T-helper 1 cell treated with Interleukin-12 subunit alpha and Interleukin-12 subunit beta and Interleukin-4 antibody, amounts not matched to agents 30 ng/mL and 1 ng/mL, for 36 hours (primary cell): ENCODE data around the gene DNM1. TPM values are rescaled to one million over a fixed set of nuclear protein-coding genes. Genes with fewer than 3 reads are reported as not detected.

ENCODE experiments used
- intact Hi-C: fragments of 100-400 bp; cut with micrococcal nuclease; formaldehyde crosslinking; loops from one replicate; pipeline ENCODE4 v1.15.1; 2024
- total RNA-seq: library from RNA; stranded (reverse); gene quantifications from 2 replicates; pipeline ENCODE4 v1.2.3, GENCODE V29; 2022

The DNM1 gene
- 0.37 and 0.49 TPM in 2 replicates for total RNA-seq

- intact Hi-C loops, result loop anchor here (1.0 to 5.0 kb wide), 8 partner anchors 12 to 908 kb away; partner anchors contain the start of genes BBLN, CIZ1, GOLGA2 and NAIF1
Measured at GRCh38 chr9:128203024-128203706, at the start of gene DNM1. TSS of gene DNM1 (plus strand) at chr9:128203379. CDS start at chr9:128203471, 92 bp downstream.

GRCh38 chr9:128153947-128154695 is 49.1 kb upstream of the DNM1 start:
- intact Hi-C loops, result no loop called here

- intact Hi-C loops, result no loop called here
Measured at GRCh38 chr9:128155736-128156500, 47.3 kb upstream of the DNM1 start.

GRCh38 chr9:128159522-128159783 is 43.7 kb upstream of the DNM1 start:
- intact Hi-C loops, result loop anchor here (1.0 kb wide), 1 partner anchor 178 kb away; no protein-coding TSS in a partner anchor

GRCh38 chr9:128159784-128160602 is 43.2 kb upstream of the DNM1 start, which contains the start of gene BBLN:
TSS of gene BBLN (plus strand) at chr9:128160265. CDS start at chr9:128160408, 143 bp downstream.
- intact Hi-C loops, result loop anchor here (1.0 to 2.0 kb wide), 11 partner anchors 31 to 591 kb away; partner anchors contain the start of genes CIZ1, COQ4, DNM1 and GOLGA2

GRCh38 chr9:128160603-128160987 is 42.6 kb upstream of the DNM1 start:
- intact Hi-C loops, result loop anchor here (1.0 to 2.0 kb wide), 10 partner anchors 31 to 592 kb away; partner anchors contain the start of genes CIZ1, COQ4, DNM1 and GOLGA2

- intact Hi-C loops, result loop anchor here (2.0 kb wide), 2 partner anchors 89 to 593 kb away; a partner anchor contains a TSS
Measured at GRCh38 chr9:128161215-128161902, 41.8 kb upstream of the DNM1 start.

- intact Hi-C loops, result no loop called here
Measured at GRCh38 chr9:128162215-128163026, 40.8 kb upstream of the DNM1 start.

- intact Hi-C loops, result no loop called here
Measured at GRCh38 chr9:128163027-128163515, 40.1 kb upstream of the DNM1 start.

- intact Hi-C loops, result no loop called here
Measured at GRCh38 chr9:128163523-128164306, 39.5 kb upstream of the DNM1 start.

- intact Hi-C loops, result no loop called here
Measured at GRCh38 chr9:128164307-128164885, 38.8 kb upstream of the DNM1 start.

- intact Hi-C loops, result no loop called here
Measured at GRCh38 chr9:128166169-128166568, 37.0 kb upstream of the DNM1 start.

GRCh38 chr9:128167209-128167608 is 36.0 kb upstream of the DNM1 start:
- intact Hi-C loops, result no loop called here

GRCh38 chr9:128168731-128169308 is 34.4 kb upstream of the DNM1 start:
- intact Hi-C loops, result no loop called here

- intact Hi-C loops, result no loop called here
Measured at GRCh38 chr9:128169492-128169891, 33.7 kb upstream of the DNM1 start.

GRCh38 chr9:128169925-128170324 is 33.3 kb upstream of the DNM1 start:
- intact Hi-C loops, result no loop called here

- intact Hi-C loops, result no loop called here
Measured at GRCh38 chr9:128174062-128174461, 29.1 kb upstream of the DNM1 start.

- intact Hi-C loops, result no loop called here
Measured at GRCh38 chr9:128175102-128175563, 28.0 kb upstream of the DNM1 start.
